HEK293 (cell line): ENCODE measurements around the gene KLHL18.
"Not testable (repeated sequence)": the region's sequence is repeated elsewhere in the genome, so short reads cannot be mapped to it uniquely, and the experiment has no call there.

Experiments
- CTCF ChIA-PET: fragments of 350-600 bp; formaldehyde crosslinking; extraction: SDS; loops from one replicate; lab custom pipeline; 2021; ENCODE audit warnings: antibody characterized with exemption; lab: Yijun Ruan, JAX
- POLR2A ChIA-PET: fragments of 300-600 bp; formaldehyde crosslinking; extraction: SDS; loops from one replicate; lab custom pipeline; 2020; ENCODE audit warnings: antibody characterized with exemption, inconsistent platforms; lab: Yijun Ruan, JAX
- H3K27ac ChIP-seq: fragments of 200-500 bp; sonication (Bioruptor generic); 2 replicates; pipeline ENCODE4 v1.5.1; 2014; ENCODE audit warnings: low read depth, low read length, control low read depth, inconsistent platforms; ENCODE audit errors: extremely low read depth
- H3K36me3 ChIP-seq, 2 experiments: fragments of 200-500 bp in 1 of 2; sonication (Bioruptor generic) in 1 of 2; 1 replicate in 1 of 2; 2 replicates in 1 of 2; pipeline ENCODE4 v1.5.1; 2014 to 2017; ENCODE audit warnings: inconsistent platforms in 2 of 2, low read length in 2 of 2; ENCODE audit not compliant: control insufficient read depth in 2 of 2, insufficient read depth in 1 of 2
- H3K4me1 ChIP-seq: fragments of 200-500 bp; sonication (Bioruptor generic); 2 replicates; pipeline ENCODE4 v1.5.1; 2014; ENCODE audit warnings: mild to moderate bottlenecking, low read length, inconsistent platforms; ENCODE audit not compliant: control insufficient read depth, insufficient read depth
- H3K4me3 ChIP-seq: 2 replicates; pipeline ENCODE4 v1.5.1; 2011; ENCODE audit warnings: low read depth, mild to moderate bottlenecking, control low read depth, low read length, moderate library complexity
- H3K9me3 ChIP-seq: fragments of 200-500 bp; sonication (Bioruptor generic); 2 replicates; pipeline ENCODE4 v1.5.1; 2014; ENCODE audit warnings: low read depth, low read length, inconsistent platforms; ENCODE audit not compliant: control insufficient read depth, insufficient read depth
- GLI4 ChIP-seq: fragments of 450-650 bp; formaldehyde crosslinking; IDR thresholded peaks from 2 replicates; pipeline ENCODE4 v1.5.1; 2016; ENCODE audit warnings: missing biosample characterization, missing genetic modification characterization
- HOXA7 ChIP-seq: sonication (generic); formaldehyde crosslinking; IDR thresholded peaks from 2 replicates; pipeline ENCODE4 v1.8.1; 2022; ENCODE audit warnings: missing genetic modification reagents, borderline replicate concordance
- OSR2 ChIP-seq: fragments of 450-650 bp; formaldehyde crosslinking; IDR thresholded peaks from 2 replicates; pipeline ENCODE4 v1.5.1; 2016; ENCODE audit warnings: missing biosample characterization, missing genetic modification characterization
- REPIN1 ChIP-seq: fragments of 450-650 bp; formaldehyde crosslinking; IDR thresholded peaks from 2 replicates; pipeline ENCODE4 v1.5.1; 2017; ENCODE audit warnings: missing biosample characterization, missing genetic modification characterization, low read depth
- SP7 ChIP-seq: fragments of 450-650 bp; formaldehyde crosslinking; IDR thresholded peaks from 2 replicates; pipeline ENCODE4 v1.5.1; 2016; ENCODE audit warnings: missing biosample characterization, missing genetic modification characterization
- YY1 ChIP-seq: fragments of 450-650 bp; formaldehyde crosslinking; IDR thresholded peaks from 2 replicates; pipeline ENCODE4 v1.5.1; 2018; ENCODE audit warnings: missing biosample characterization, missing genetic modification characterization
- ZBTB8A ChIP-seq: fragments of 450-650 bp; formaldehyde crosslinking; IDR thresholded peaks from 2 replicates; pipeline ENCODE4 v1.5.1; 2016; ENCODE audit warnings: missing biosample characterization, missing genetic modification characterization
- ZNF426 ChIP-seq: fragments of 450-650 bp; formaldehyde crosslinking; IDR thresholded peaks from 2 replicates; pipeline ENCODE4 v1.5.1; 2017; ENCODE audit warnings: missing biosample characterization, missing genetic modification characterization, mild to moderate bottlenecking, inconsistent platforms, moderate library complexity
- ZNF585B ChIP-seq: fragments of 450-650 bp; formaldehyde crosslinking; IDR thresholded peaks from 2 replicates; pipeline ENCODE4 v1.5.1; 2016; ENCODE audit warnings: missing biosample characterization, missing genetic modification characterization
- ZNF624 ChIP-seq: fragments of 450-650 bp; formaldehyde crosslinking; IDR thresholded peaks from 2 replicates; pipeline ENCODE4 v1.5.1; 2017; ENCODE audit warnings: missing biosample characterization, missing genetic modification characterization
- ZNF626 ChIP-seq: fragments of 450-650 bp; sonication (Bioruptor Pico); formaldehyde crosslinking; IDR thresholded peaks from 2 replicates; pipeline ENCODE4 v1.5.1; 2018; ENCODE audit warnings: missing biosample characterization, missing genetic modification characterization, inconsistent platforms
- ZNF658 ChIP-seq: fragments of 450-650 bp; formaldehyde crosslinking; IDR thresholded peaks from 2 replicates; pipeline ENCODE4; 2016; ENCODE audit warnings: missing biosample characterization, missing genetic modification characterization
- TF ChIP-seq, protein P1 (sequence below): fragments of 450-650 bp; formaldehyde crosslinking; IDR thresholded peaks from 2 replicates; pipeline ENCODE4 v1.5.1; 2017; ENCODE audit warnings: missing biosample characterization, mild to moderate bottlenecking, missing genetic modification characterization, moderate library complexity
- TF ChIP-seq, protein P2 (sequence below): fragments of 450-650 bp; formaldehyde crosslinking; IDR thresholded peaks from 2 replicates; pipeline ENCODE4 v1.5.1; 2016; ENCODE audit warnings: missing biosample characterization, missing genetic modification characterization
- TF ChIP-seq, protein P3 (sequence below): fragments of 450-650 bp; formaldehyde crosslinking; IDR thresholded peaks from 2 replicates; pipeline ENCODE4 v1.5.1; 2016; ENCODE audit warnings: missing biosample characterization, missing genetic modification characterization
- TF ChIP-seq, protein P4 (sequence below): fragments of 450-650 bp; formaldehyde crosslinking; IDR thresholded peaks from 2 replicates; pipeline ENCODE4 v1.5.1; 2016; ENCODE audit warnings: missing biosample characterization, missing genetic modification characterization
- TF ChIP-seq, protein P5 (sequence below): fragments of 450-650 bp; formaldehyde crosslinking; IDR thresholded peaks from 2 replicates; pipeline ENCODE4 v1.5.1; 2016; ENCODE audit warnings: missing biosample characterization, missing genetic modification characterization, low read depth

The KLHL18 gene

DNA sequence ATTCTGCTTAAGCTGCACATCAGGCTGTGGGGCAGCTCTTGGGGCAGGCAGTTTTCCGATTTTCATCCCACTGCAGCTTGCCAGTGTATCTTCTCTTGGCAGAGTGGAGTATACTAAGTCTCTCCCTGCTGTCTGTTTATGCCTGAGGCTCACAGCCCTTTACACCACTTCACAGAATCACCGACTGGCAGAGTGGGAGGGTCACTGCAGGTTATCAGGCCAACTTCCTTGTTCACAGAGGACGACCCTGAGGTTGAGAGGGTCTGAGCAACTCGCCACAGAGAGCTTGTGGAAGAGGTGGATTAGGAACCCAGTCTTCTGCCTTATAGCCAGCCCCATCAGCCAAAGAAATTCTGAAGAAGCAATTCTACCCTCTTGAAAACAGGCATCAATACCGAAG is 31.1 kb upstream of the KLHL18 start:
- TF ChIP-seq ZNF426 (tag by site-specific recombination): no peak
- no peak for TF ChIP-seq OSR2 (tag by site-specific recombination)
- TF ChIP-seq ZNF658 (tag by site-specific recombination): no peak
- TF ChIP-seq, protein P1, sequence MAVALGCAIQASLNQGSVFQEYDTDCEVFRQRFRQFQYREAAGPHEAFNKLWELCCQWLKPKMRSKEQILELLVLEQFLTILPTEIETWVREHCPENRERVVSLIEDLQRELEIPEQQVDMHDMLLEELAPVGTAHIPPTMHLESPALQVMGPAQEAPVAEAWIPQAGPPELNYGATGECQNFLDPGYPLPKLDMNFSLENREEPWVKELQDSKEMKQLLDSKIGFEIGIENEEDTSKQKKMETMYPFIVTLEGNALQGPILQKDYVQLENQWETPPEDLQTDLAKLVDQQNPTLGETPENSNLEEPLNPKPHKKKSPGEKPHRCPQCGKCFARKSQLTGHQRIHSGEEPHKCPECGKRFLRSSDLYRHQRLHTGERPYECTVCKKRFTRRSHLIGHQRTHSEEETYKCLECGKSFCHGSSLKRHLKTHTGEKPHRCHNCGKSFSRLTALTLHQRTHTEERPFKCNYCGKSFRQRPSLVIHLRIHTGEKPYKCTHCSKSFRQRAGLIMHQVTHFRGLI (tag by site-specific recombination): no peak
- TF ChIP-seq ZBTB8A (tag by site-specific recombination): no peak
- TF ChIP-seq GLI4 (tag by site-specific recombination): no peak
- TF ChIP-seq, protein P2, sequence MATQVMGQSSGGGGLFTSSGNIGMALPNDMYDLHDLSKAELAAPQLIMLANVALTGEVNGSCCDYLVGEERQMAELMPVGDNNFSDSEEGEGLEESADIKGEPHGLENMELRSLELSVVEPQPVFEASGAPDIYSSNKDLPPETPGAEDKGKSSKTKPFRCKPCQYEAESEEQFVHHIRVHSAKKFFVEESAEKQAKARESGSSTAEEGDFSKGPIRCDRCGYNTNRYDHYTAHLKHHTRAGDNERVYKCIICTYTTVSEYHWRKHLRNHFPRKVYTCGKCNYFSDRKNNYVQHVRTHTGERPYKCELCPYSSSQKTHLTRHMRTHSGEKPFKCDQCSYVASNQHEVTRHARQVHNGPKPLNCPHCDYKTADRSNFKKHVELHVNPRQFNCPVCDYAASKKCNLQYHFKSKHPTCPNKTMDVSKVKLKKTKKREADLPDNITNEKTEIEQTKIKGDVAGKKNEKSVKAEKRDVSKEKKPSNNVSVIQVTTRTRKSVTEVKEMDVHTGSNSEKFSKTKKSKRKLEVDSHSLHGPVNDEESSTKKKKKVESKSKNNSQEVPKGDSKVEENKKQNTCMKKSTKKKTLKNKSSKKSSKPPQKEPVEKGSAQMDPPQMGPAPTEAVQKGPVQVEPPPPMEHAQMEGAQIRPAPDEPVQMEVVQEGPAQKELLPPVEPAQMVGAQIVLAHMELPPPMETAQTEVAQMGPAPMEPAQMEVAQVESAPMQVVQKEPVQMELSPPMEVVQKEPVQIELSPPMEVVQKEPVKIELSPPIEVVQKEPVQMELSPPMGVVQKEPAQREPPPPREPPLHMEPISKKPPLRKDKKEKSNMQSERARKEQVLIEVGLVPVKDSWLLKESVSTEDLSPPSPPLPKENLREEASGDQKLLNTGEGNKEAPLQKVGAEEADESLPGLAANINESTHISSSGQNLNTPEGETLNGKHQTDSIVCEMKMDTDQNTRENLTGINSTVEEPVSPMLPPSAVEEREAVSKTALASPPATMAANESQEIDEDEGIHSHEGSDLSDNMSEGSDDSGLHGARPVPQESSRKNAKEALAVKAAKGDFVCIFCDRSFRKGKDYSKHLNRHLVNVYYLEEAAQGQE (tag by site-specific recombination): no peak
- TF ChIP-seq REPIN1 (tag by site-specific recombination): no peak
- no peak for TF ChIP-seq ZNF624 (tag by site-specific recombination)
- TF ChIP-seq, protein P3, sequence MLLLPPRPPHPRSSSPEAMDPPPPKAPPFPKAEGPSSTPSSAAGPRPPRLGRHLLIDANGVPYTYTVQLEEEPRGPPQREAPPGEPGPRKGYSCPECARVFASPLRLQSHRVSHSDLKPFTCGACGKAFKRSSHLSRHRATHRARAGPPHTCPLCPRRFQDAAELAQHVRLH (tag by site-specific recombination): no peak
- no peak for TF ChIP-seq ZNF626 (tag by site-specific recombination)
- no peak for TF ChIP-seq HOXA7 (CRISPR knock-in tag)
- TF ChIP-seq SP7 (tag by site-specific recombination): no peak
- TF ChIP-seq, protein P4, sequence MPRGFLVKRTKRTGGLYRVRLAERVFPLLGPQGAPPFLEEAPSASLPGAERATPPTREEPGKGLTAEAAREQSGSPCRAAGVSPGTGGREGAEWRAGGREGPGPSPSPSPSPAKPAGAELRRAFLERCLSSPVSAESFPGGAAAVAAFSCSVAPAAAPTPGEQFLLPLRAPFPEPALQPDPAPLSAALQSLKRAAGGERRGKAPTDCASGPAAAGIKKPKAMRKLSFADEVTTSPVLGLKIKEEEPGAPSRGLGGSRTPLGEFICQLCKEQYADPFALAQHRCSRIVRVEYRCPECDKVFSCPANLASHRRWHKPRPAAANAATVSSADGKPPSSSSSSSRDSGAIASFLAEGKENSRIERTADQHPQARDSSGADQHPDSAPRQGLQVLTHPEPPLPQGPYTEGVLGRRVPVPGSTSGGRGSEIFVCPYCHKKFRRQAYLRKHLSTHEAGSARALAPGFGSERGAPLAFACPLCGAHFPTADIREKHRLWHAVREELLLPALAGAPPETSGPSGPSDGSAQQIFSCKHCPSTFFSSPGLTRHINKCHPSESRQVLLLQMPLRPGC: no peak
- TF ChIP-seq, protein P5, sequence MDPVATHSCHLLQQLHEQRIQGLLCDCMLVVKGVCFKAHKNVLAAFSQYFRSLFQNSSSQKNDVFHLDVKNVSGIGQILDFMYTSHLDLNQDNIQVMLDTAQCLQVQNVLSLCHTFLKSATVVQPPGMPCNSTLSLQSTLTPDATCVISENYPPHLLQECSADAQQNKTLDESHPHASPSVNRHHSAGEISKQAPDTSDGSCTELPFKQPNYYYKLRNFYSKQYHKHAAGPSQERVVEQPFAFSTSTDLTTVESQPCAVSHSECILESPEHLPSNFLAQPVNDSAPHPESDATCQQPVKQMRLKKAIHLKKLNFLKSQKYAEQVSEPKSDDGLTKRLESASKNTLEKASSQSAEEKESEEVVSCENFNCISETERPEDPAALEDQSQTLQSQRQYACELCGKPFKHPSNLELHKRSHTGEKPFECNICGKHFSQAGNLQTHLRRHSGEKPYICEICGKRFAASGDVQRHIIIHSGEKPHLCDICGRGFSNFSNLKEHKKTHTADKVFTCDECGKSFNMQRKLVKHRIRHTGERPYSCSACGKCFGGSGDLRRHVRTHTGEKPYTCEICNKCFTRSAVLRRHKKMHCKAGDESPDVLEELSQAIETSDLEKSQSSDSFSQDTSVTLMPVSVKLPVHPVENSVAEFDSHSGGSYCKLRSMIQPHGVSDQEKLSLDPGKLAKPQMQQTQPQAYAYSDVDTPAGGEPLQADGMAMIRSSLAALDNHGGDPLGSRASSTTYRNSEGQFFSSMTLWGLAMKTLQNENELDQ (tag by site-specific recombination): no peak
- TF ChIP-seq ZNF585B (tag by site-specific recombination): no peak
- TF ChIP-seq YY1 (tag by site-specific recombination): no peak
- Histone ChIP-seq H3K9me3 (no peaks in the 10 kb centered on the region), H3K4me1 (no peaks in the 10 kb centered on the region), H3K36me3 (no peaks in the 10 kb centered on the region), H3K4me3 (no peak overlapping the region), H3K27ac (no peak overlapping the region)
- POLR2A ChIA-PET: no interaction called here
- CTCF ChIA-PET: interaction anchor here (0.8 to 1.8 kb wide), 3 partner anchors 19 to 72 kb away, joined by 3 to 6 read pairs (median 3); no protein-coding TSS in a partner anchor

DNA sequence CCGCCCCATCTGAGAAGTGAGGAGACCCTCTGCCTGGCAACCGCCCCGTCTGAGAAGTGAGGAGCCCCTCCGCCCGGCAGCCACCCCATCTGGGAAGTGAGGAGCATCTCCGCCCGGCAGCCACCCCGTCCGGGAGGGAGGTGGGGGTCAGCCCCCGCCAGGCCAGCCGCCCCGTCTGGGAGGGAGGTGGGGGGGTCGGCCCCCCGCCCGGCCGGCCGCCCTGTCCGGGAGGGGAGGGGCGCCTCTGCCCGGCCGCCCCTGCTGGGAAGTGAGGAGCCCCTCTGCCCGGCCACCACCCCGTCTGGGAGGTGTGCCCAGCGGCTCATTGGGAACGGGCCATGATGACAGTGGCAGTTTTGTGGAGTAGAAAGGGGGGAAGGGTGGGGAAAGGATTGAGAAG is 26.4 kb upstream of the KLHL18 start:
- H3K4me1 ChIP-seq, H3K4me3 ChIP-seq, H3K27ac ChIP-seq, CTCF ChIA-PET, H3K36me3 ChIP-seq, POLR2A ChIA-PET, H3K9me3 ChIP-seq: not testable (repeated sequence)
